ENCODE results near the gene ACSF2. TPM values are rescaled to one million over a fixed set of nuclear protein-coding genes. Genes with fewer than 3 reads are reported as not detected.
A peak's percentile ranks its signal among the peaks of the same experiment; 100 is the strongest.

ACSF2 gene
- total RNA-seq, 1 donor from 2014 or later = 28.8 TPM

GRCh38 chr17:50466371-50467113 is 40.5 kb downstream of the ACSF2 start:
- no peak overlapping the region for H3K4me3 ChIP-seq
- TF ChIP-seq, protein P1, sequence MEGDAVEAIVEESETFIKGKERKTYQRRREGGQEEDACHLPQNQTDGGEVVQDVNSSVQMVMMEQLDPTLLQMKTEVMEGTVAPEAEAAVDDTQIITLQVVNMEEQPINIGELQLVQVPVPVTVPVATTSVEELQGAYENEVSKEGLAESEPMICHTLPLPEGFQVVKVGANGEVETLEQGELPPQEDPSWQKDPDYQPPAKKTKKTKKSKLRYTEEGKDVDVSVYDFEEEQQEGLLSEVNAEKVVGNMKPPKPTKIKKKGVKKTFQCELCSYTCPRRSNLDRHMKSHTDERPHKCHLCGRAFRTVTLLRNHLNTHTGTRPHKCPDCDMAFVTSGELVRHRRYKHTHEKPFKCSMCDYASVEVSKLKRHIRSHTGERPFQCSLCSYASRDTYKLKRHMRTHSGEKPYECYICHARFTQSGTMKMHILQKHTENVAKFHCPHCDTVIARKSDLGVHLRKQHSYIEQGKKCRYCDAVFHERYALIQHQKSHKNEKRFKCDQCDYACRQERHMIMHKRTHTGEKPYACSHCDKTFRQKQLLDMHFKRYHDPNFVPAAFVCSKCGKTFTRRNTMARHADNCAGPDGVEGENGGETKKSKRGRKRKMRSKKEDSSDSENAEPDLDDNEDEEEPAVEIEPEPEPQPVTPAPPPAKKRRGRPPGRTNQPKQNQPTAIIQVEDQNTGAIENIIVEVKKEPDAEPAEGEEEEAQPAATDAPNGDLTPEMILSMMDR (IDR thresholded peaks at IDR 0.05) = no peak
- TF ChIP-seq EZH2phosphoT487 (IDR thresholded peaks at IDR 0.05) (no peak), EZH2 (IDR thresholded peaks at IDR 0.05) (no peak)

DNA sequence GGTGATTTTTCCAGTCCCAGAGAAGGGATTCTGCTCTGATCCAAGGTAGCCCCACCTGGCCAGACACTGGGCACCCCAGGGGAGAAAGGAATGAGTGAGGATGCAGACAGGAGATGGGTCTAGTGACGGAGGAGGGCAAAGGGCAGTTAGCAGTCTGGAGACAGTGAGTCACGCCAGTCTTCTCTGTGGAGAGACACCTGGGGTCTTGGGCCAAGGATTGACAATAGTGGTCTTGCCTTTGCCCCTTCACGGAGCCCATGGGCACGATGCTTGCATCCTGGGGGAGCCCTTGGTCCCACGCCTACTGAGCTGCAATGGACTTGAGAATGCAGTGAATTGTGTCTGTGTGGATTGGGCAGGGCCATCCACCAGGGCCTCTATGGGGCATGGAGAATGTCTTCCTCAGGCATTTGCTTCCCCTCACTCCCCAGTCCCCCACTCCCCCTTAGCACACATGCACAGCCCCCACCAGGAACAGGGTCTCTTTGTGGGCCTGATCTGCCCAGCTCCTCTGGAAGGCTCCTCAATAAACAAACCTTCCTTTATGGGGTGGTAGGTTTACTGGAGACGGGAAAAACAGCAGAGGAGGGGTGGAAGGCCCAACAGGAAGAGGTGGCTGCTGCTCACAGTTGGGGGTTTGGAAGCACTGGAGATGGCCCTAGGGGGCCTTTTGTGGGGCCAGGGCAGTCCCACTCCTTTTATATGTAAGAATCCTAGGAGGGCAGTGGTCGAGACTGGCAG is 41.3 kb downstream of the ACSF2 start:
- H3K4me3 ChIP-seq = no peak overlapping the region
- Mint-ChIP-seq H3K4me3 (no peak overlapping the region), H3K4me1 (peaks cover 15% of the 10 kb centered on the region), H3K27me3 (ENCODE audit: insufficient read depth, low read depth) (peaks cover 44% of the 10 kb centered on the region), H3K36me3 (no peaks in the 10 kb centered on the region), H3K9me3 (no peaks in the 10 kb centered on the region), H3K27ac (no peak overlapping the region)
- no peak for DNase-seq (ENCODE audit: low spot score)
- H3K4me2 ChIP-seq = no peak overlapping the region
- no peaks in the 10 kb centered on the region for H3K36me3 ChIP-seq
- no peaks in the 10 kb centered on the region for H3K79me2 ChIP-seq (ENCODE audit: low read depth)
- no peak overlapping the region for H2AFZ ChIP-seq (replicated peaks)
- H4K20me1 ChIP-seq (ENCODE audit: low read depth) = peaks cover 5% of the 10 kb centered on the region
- TF ChIP-seq, protein P1 (IDR thresholded peaks at IDR 0.05) = no peak
- TF ChIP-seq EZH2 (IDR thresholded peaks at IDR 0.05) (no peak), EZH2phosphoT487 (IDR thresholded peaks at IDR 0.05) (no peak)
- no peak overlapping the region for H3K9ac ChIP-seq
- H3K27ac ChIP-seq = no peak overlapping the region
- H3K9me3 ChIP-seq (ENCODE audit: low read depth) = no peaks in the 10 kb centered on the region
- peaks cover 10% of the 10 kb centered on the region for H3K4me1 ChIP-seq
- H3K27me3 ChIP-seq = peaks cover 57% of the 10 kb centered on the region
- H3F3A ChIP-seq (ENCODE audit: low read depth) = no peaks in the 10 kb centered on the region

More at GRCh38 chr17:50466371-50467113, 40.5 kb downstream of the ACSF2 start:
- H3K27ac Mint-ChIP-seq = no peak overlapping the region
- peaks cover 39% of the 10 kb centered on the region for H3K27me3 Mint-ChIP-seq (ENCODE audit: insufficient read depth, low read depth)
- H3K9me3 Mint-ChIP-seq = no peaks in the 10 kb centered on the region
- Histone ChIP-seq H3K27ac (no peak overlapping the region), H3K27me3 (peaks cover 52% of the 10 kb centered on the region), H4K20me1 (ENCODE audit: low read depth) (peaks cover 5% of the 10 kb centered on the region), H3K4me1 (peaks cover 10% of the 10 kb centered on the region), H3K9me3 (ENCODE audit: low read depth) (no peaks in the 10 kb centered on the region), H3K36me3 (no peaks in the 10 kb centered on the region), H3K79me2 (ENCODE audit: low read depth) (no peaks in the 10 kb centered on the region), H3K9ac (no peak overlapping the region), H3K4me2 (no peak overlapping the region), H3F3A (ENCODE audit: low read depth) (no peaks in the 10 kb centered on the region), H2AFZ (replicated peaks) (no peak overlapping the region)
- no peaks in the 10 kb centered on the region for H3K36me3 Mint-ChIP-seq
- no peak for DNase-seq (ENCODE audit: low spot score)
- H3K4me1 Mint-ChIP-seq = peaks cover 10% of the 10 kb centered on the region
- no peak overlapping the region for H3K4me3 Mint-ChIP-seq

DNA sequence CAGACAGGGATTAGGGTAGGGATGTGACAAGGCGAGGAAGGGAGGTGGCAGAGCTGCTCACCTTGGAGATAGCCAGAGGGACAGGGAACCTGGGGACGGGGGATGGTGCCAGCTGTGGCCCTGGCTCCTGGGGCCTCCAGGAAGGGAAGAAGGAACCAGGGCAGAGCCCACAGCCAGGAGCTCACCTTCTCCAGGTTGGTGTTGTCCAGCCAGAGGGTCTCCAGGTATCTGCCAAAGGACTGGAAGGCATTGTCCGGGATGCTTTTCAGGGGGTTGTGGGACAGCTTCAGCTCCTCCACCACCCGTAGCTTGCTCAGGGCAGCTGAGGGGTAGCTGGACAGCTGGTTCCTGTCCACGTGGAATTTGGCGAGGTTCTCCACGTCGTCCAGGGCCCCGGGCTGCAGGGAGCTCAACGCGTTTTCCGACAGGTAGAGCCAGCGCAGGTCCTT is 41.9 kb downstream of the ACSF2 start:
- Histone ChIP-seq H3F3A (ENCODE audit: low read depth) (no peaks in the 10 kb centered on the region), H2AFZ (replicated peaks) (no peak overlapping the region), H3K4me1 (peaks cover 10% of the 10 kb centered on the region), H4K20me1 (ENCODE audit: low read depth) (peaks cover 5% of the 10 kb centered on the region), H3K9me3 (ENCODE audit: low read depth) (no peaks in the 10 kb centered on the region), H3K27ac (no peak overlapping the region), H3K79me2 (ENCODE audit: low read depth) (no peaks in the 10 kb centered on the region), H3K9ac (no peak overlapping the region), H3K4me3 (no peak overlapping the region), H3K27me3 (peaks cover 57% of the 10 kb centered on the region), H3K4me2 (no peak overlapping the region), H3K36me3 (no peaks in the 10 kb centered on the region)
- no peak for DNase-seq (ENCODE audit: low spot score)
- Mint-ChIP-seq H3K4me3 (peak overlapping the region; percentile 69), H3K36me3 (no peaks in the 10 kb centered on the region), H3K27ac (no peak overlapping the region), H3K27me3 (ENCODE audit: insufficient read depth, low read depth) (peaks cover 44% of the 10 kb centered on the region), H3K9me3 (no peaks in the 10 kb centered on the region), H3K4me1 (peaks cover 15% of the 10 kb centered on the region)
- TF ChIP-seq EZH2phosphoT487 (IDR thresholded peaks at IDR 0.05) (no peak), EZH2 (IDR thresholded peaks at IDR 0.05) (no peak)
- TF ChIP-seq, protein P1 (IDR thresholded peaks at IDR 0.05) = no peak

Measured in neural progenitor cell (in vitro differentiated cells).